Measurements from ENCODE around the gene NFATC2IP.

DNA sequence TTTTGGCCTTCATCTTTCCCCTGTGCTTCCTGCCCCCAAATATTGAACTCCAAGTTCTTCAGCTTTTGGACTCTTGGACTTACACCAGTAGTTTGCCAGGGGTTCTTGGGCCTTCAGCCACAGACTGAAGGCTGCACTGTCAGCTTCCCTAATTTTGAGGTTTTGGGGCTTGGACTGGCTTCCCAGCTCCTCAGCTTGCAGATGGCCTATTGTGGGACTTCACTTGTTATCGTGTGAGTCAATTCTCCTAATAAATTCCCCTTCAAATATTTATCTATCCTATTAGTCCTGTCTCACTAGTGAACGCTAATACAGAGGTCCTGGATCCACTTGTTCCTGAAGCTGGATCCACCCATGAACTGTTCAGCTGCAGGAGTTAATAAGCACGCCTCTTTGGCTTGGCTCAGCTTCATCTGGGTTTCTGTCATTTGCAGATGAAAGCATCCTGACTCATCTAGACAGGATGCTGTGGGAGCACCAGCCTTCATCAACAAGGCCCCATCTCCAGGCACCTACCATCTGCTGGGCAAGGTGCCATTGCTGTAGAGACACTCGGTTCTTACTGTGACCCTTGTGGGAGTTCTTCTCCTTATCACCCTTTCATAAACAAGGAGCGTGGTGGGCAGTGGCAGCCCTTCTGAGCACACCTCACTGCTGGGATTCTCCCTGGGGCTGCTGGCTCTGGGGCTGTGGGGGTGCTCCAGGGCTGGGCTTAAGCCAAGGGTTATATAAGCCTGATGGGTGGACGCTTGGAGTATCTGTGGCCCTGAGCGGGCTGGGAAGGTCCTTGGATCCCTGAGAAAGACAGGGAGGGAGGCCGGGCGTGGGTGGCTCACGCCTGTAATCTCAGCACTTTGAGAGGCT, 57.2 kb downstream of the NFATC2IP start:
- TF ChIP-seq, protein P1, sequence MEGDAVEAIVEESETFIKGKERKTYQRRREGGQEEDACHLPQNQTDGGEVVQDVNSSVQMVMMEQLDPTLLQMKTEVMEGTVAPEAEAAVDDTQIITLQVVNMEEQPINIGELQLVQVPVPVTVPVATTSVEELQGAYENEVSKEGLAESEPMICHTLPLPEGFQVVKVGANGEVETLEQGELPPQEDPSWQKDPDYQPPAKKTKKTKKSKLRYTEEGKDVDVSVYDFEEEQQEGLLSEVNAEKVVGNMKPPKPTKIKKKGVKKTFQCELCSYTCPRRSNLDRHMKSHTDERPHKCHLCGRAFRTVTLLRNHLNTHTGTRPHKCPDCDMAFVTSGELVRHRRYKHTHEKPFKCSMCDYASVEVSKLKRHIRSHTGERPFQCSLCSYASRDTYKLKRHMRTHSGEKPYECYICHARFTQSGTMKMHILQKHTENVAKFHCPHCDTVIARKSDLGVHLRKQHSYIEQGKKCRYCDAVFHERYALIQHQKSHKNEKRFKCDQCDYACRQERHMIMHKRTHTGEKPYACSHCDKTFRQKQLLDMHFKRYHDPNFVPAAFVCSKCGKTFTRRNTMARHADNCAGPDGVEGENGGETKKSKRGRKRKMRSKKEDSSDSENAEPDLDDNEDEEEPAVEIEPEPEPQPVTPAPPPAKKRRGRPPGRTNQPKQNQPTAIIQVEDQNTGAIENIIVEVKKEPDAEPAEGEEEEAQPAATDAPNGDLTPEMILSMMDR (IDR thresholded peaks at IDR 0.05), result no peak
- TF ChIP-seq POLR2A (IDR thresholded peaks at IDR 0.05), result no peak

Measured in uterus (tissue), 2 donors.